GM12865 (cell line): ENCODE data around the gene OR8B4.

ENCODE experiments used
- DNase-seq: peaks from one replicate; pipeline ENCODE4 v3.0.0; 2010; ENCODE audit warnings: low read depth
- H3K4me3 ChIP-seq: 2 replicates; pipeline ENCODE4 v1.5.1; 2011; ENCODE audit warnings: mild to moderate bottlenecking, low read depth, low read length, control low read depth
- TF ChIP-seq, protein P1 (sequence below): IDR thresholded peaks from 2 replicates; pipeline ENCODE4 v1.5.1; 2011; ENCODE audit warnings: low read length, control low read depth, low read depth, inconsistent platforms; ENCODE audit not compliant: insufficient read depth; ENCODE audit errors: missing control alignments

OR8B4 gene

DNA sequence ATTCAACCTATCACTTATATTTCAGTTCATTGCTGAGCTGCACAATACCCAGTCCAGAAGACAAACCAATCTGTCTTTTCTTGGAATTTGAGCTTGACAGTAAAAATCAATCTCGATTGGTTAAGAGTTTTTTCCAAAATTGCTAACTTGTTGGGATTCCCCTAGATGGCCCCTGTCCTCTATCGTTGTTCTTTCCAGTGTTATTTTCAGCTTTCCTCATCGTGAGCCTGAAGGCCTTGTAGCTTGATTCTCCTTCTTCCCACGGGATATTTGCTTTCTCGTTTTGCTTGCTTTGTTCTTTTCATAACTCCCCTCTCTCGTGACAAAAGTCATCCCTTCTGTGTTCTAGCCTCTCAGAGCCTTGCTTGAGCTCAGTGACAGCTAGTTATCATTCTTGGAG is 17.8 kb upstream of the OR8B4 start:
- TF ChIP-seq, protein P1, sequence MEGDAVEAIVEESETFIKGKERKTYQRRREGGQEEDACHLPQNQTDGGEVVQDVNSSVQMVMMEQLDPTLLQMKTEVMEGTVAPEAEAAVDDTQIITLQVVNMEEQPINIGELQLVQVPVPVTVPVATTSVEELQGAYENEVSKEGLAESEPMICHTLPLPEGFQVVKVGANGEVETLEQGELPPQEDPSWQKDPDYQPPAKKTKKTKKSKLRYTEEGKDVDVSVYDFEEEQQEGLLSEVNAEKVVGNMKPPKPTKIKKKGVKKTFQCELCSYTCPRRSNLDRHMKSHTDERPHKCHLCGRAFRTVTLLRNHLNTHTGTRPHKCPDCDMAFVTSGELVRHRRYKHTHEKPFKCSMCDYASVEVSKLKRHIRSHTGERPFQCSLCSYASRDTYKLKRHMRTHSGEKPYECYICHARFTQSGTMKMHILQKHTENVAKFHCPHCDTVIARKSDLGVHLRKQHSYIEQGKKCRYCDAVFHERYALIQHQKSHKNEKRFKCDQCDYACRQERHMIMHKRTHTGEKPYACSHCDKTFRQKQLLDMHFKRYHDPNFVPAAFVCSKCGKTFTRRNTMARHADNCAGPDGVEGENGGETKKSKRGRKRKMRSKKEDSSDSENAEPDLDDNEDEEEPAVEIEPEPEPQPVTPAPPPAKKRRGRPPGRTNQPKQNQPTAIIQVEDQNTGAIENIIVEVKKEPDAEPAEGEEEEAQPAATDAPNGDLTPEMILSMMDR: no peak
- no peak overlapping the region for H3K4me3 ChIP-seq
- DNase-seq: no peak

DNA sequence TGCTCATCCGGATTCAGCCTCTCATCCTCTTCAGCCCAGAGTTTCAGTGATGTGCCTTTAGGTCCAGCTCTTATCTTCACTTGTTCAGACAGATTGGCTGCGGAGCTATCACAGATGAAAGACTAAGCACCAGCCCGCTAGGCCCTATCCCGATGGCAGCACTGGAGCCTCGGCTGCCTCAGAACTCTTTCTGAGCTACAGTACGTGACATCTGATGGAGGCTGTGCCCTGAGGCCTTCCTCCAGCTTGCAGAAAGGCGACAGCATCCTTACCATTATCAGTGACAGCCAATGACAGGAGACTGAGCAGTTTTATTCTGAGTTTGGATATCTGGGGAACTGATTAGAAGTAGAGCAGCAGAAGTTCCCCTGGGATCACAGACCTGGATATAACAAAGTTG is 16.8 kb upstream of the OR8B4 start:
- no peak overlapping the region for H3K4me3 ChIP-seq
- no peak for DNase-seq
- TF ChIP-seq, protein P1: no peak

DNA sequence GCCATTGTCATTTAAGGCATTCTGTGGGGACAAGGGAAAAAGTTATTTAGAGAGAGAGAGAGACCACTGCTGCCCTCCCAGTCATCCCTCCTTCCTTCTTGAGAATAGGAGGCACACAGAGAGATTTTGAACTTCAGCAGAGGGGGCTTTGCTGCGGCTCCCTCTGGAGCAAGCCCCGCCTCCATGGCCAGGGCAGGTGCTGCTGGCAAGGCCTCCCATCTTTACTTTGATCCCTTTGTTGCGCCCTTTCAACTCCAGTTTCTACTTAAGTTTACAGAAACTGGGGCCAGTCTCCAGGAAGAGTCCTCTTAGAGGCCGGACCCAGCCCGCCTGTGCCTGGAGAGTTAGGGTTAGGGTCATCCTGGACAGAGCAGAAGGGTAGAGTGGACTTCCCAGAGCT is 16.4 kb upstream of the OR8B4 start:
- TF ChIP-seq, protein P1: no peak
- no peak for DNase-seq
- no peak overlapping the region for H3K4me3 ChIP-seq

DNA sequence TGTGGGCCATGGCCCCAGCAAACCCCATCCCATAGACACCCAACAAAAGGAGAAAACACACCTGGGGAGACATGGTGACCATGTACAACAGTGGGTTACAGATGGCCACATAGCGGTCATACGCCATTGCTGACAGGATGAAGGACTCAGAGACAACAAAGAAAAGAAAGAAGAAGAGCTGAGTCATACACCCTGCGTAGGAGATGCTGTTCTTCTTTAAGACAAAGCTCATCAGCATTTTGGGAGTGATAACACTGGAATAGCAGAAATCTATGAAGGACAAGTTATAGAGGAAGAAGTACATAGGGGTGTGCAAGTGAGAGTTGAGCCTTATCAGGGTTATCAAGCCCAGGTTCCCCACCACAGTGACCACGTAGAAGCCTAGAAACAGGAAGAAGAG is 15.9 kb upstream of the OR8B4 start:
- DNase-seq: no peak
- H3K4me3 ChIP-seq: no peak overlapping the region
- TF ChIP-seq, protein P1: no peak

DNA sequence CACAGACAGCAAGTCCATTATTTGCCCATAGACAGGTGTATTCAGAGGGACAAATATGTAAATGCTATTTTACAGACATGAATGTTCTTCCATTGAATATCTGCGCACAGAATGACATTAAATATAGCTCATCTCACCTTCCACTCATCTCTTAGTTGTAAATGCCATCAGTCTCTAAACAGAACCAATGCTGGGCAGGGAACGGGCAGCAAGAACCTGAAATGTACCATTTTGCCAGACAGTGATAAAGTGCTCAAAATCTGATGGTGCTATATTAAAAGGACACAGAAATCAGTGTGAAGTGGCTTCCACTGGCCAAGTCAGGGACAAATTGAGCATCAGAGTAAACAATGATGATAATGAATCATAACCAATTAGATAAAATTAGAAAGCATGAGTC is 10.0 kb upstream of the OR8B4 start:
- no peak for DNase-seq
- TF ChIP-seq, protein P1: no peak
- H3K4me3 ChIP-seq: no peak overlapping the region

DNA sequence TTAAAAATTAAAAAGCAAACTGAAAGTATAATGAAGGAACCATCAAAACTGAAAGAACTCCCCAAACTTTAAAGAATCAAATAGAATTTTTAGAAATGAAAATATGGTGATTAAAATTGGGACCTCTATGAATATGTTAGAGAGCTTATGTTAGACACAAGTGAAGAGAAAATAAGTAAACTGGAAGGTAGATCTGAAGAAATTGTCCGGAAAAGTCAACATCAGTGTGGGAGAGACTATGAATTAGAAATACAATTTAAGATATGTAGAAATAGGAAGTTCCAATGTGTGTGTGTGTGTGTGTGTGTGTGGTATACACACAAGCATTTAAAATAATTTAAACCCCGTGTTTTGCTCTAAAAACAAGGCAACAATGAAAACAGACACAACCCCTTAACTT is 4.9 kb upstream of the OR8B4 start:
- H3K4me3 ChIP-seq: no peak overlapping the region
- DNase-seq: no peak
- TF ChIP-seq, protein P1: no peak

DNA sequence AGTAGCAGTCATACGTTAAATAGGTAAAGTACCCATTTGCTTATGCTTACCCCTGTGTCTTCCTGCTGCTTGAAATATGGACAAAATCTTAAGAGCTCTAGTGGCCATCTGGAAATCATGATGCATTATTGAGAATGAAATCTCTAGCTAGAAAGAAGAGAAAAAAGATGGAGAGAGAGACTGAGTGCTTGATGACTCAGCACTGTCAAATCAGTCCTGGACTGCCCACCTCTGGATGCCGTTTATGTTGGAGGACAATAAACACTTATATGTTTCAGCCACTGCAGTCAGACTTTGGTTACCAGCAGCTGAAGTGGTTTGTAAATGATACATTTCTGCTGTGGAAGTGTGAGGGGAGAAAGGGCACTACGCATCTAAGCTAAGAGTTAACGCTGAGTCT is 3.6 kb downstream of the OR8B4 start:
- DNase-seq: no peak
- no peak overlapping the region for H3K4me3 ChIP-seq
- TF ChIP-seq, protein P1: no peak
